ENCODE data around the gene INTS3. TPM values are rescaled to one million over a fixed set of nuclear protein-coding genes. Genes with fewer than 3 reads are reported as not detected.

Gene INTS3
- total and polyA plus RNA-seq, 9 of the 15 experiments (the other 6 are each of a cell fraction or from before 2014, with no cell fraction given) = 6.3 to 24.1 (median 14.3) TPM

DNA sequence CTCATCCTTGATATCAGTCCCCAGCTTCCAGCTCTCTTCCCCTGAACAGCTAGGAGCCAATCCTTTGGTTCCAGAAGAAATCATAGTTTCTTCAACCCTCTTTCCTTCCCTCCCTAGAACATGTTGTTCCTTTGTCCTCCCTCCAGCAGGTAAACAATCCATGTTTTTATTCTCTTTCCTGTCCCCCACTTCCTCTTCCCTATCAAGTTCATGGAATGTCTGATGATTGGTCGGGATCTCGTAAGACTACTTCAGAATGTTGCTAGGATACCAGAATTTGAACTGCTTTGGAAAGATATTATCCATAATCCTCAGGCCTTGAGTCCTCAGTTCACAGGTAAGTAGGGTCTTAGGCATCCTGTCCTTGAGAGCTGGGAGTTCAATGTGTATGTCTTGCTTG, 24.2 kb downstream of the INTS3 start:
- ChIA-PET CTCF (ENCODE audit: low intra/inter-chr PET ratio) (no interaction called here), POLR2A (interaction anchor here (2.2 kb wide), 1 partner anchor 12 kb away, joined by 7 read pairs; no protein-coding TSS in a partner anchor)
- H3K27me3 ChIP-seq (ENCODE audit: control insufficient read depth in 2 of 2, insufficient read depth in 2 of 2, low read length in 2 of 2) = no peaks in the 10 kb centered on the region
- in situ Hi-C loops (cut with MboI) (loop anchor here (10.0 kb wide), 1 partner anchor 397 kb away; the partner anchor contains the start of gene S100A9), intact Hi-C loops (cut with micrococcal nuclease) (no loop called here)
- no peaks in the 10 kb centered on the region for H3K9me1 ChIP-seq (ENCODE audit: control insufficient read depth, insufficient read depth, low read length)
- no peak overlapping the region for H3K9ac ChIP-seq (ENCODE audit: insufficient read depth in 1 of 2, low read depth in 2 of 2, low read length in 2 of 2)
- 82% methylated on average over 2 of the region's 2 CpGs for WGBS (ENCODE audit: insufficient coverage, low coverage, missing lambda C conversion rate)
- no peaks in the 10 kb centered on the region for H3K9me3 ChIP-seq (replicated peaks; ENCODE audit: control insufficient read depth, insufficient read depth, low read depth, low read length)
- no peak overlapping the region for H2AFZ ChIP-seq (ENCODE audit: low read depth, low read length)
- no peak overlapping the region for H3K4me2 ChIP-seq (ENCODE audit: insufficient read depth, low read length)
- no peak for DNase-seq (ENCODE audit: extremely low read depth in 1 of 4, low spot score in 3 of 4)
- BruUV-seq (replicated peaks) = no TSS peak
- peaks cover 66% of the 10 kb centered on the region for H3K36me3 ChIP-seq (ENCODE audit: control insufficient read depth, insufficient read depth, low read length)
- TF ChIP-seq MEF2A (IDR thresholded peaks at IDR 0.05; ENCODE audit: control insufficient read depth, low read depth, low read length) (no peak), HIVEP1 (CRISPR knock-in tag; IDR thresholded peaks at IDR 0.05) (no peak), JUNB (CRISPR knock-in tag; conservative IDR thresholded peaks at IDR 0.05) (no peak), ARID3A (IDR thresholded peaks at IDR 0.05; ENCODE audit: borderline replicate concordance, low read depth, low read length) (no peak), ELK1 (CRISPR knock-in tag; IDR thresholded peaks at IDR 0.05) (no peak), TEAD1 (CRISPR knock-in tag; IDR thresholded peaks at IDR 0.05) (no peak), CEBPB (tag; IDR thresholded peaks at IDR 0.05) (no peak), RBM34 (IDR thresholded peaks at IDR 0.05; ENCODE audit: borderline replicate concordance, insufficient read depth, low read length) (no peak), ZKSCAN3 (CRISPR knock-in tag; IDR thresholded peaks at IDR 0.05) (no peak), FOXJ3 (CRISPR knock-in tag; IDR thresholded peaks at IDR 0.05) (no peak), NFIX (CRISPR knock-in tag; IDR thresholded peaks at IDR 0.05; ENCODE audit: low read depth) (no peak), SMARCE1 (IDR thresholded peaks at IDR 0.05) (no peak), ZNF280A (IDR thresholded peaks at IDR 0.05; ENCODE audit: low read depth, partially characterized antibody) (no peak), POLR3A (IDR thresholded peaks at IDR 0.05; ENCODE audit: borderline replicate concordance, extremely low read depth, insufficient read depth, insufficient read length) (no peak)
- TF ChIP-seq, protein P1, sequence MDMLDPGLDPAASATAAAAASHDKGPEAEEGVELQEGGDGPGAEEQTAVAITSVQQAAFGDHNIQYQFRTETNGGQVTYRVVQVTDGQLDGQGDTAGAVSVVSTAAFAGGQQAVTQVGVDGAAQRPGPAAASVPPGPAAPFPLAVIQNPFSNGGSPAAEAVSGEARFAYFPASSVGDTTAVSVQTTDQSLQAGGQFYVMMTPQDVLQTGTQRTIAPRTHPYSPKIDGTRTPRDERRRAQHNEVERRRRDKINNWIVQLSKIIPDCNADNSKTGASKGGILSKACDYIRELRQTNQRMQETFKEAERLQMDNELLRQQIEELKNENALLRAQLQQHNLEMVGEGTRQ (CRISPR knock-in tag; IDR thresholded peaks at IDR 0.05) = no peak
- FAIRE-seq = no peak
- H3K4me3 ChIP-seq = no peak overlapping the region
- no peak for ATAC-seq
- no peaks in the 10 kb centered on the region for H3K79me2 ChIP-seq (ENCODE audit: control insufficient read depth, insufficient read depth, low read length)
- no peaks in the 10 kb centered on the region; a peak in 3 of 5 replicates for H3K4me1 ChIP-seq (replicated peaks in 1 of 2; ENCODE audit: control insufficient read depth in 2 of 2, insufficient read depth in 2 of 2, low read length in 2 of 2)
- no peaks in the 10 kb centered on the region for H4K20me1 ChIP-seq (replicated peaks; ENCODE audit: control insufficient read depth, insufficient read depth, low read length)
- H3K27ac ChIP-seq (ENCODE audit: extremely low read depth, low read depth, low read length) = no peak overlapping the region

All from K562 (cell line).